KMS-11 (cell line): Measurements from ENCODE around the gene RPS6KA2.

Experiments used
- H2AFZ ChIP-seq: fragments of 200-600 bp; sonication (generic); 2 replicates; pipeline ENCODE4 v1.6.1; 2016; ENCODE audit warnings: antibody characterized with exemption, mixed run types, low read depth
- H3K27ac ChIP-seq: fragments of 200-600 bp; sonication (generic); 2 replicates; pipeline ENCODE4 v1.6.1; 2016; ENCODE audit warnings: mild to moderate bottlenecking, mixed run types
- H3K27me3 ChIP-seq: fragments of 200-600 bp; sonication (generic); 2 replicates; pipeline ENCODE4 v1.6.1; 2017; ENCODE audit warnings: mild to moderate bottlenecking, low read depth, mixed run types, moderate library complexity; ENCODE audit not compliant: insufficient read depth
- H3K36me3 ChIP-seq: fragments of 200-600 bp; sonication (generic); 2 replicates; pipeline ENCODE4 v1.6.1; 2017; ENCODE audit warnings: mild to moderate bottlenecking, mixed run types; ENCODE audit not compliant: insufficient read depth
- H3K4me1 ChIP-seq: fragments of 200-600 bp; sonication (generic); 2 replicates; pipeline ENCODE4 v1.6.1; 2016; ENCODE audit warnings: mild to moderate bottlenecking, low read depth, mixed run types; ENCODE audit not compliant: poor library complexity, severe bottlenecking
- H3K4me2 ChIP-seq: fragments of 200-600 bp; sonication (generic); 2 replicates; pipeline ENCODE4 v1.7.0; 2016; ENCODE audit warnings: mild to moderate bottlenecking, mixed run types
- H3K4me3 ChIP-seq: fragments of 200-600 bp; sonication (generic); IDR thresholded peaks from 2 replicates; pipeline ENCODE4 v1.6.1; 2017; ENCODE audit warnings: low read depth, low read length, mixed read lengths; ENCODE audit not compliant: insufficient read depth
- H3K79me2 ChIP-seq: fragments of 200-600 bp; sonication (generic); 2 replicates; pipeline ENCODE4 v1.6.1; 2016; ENCODE audit warnings: low read depth, mixed run types; ENCODE audit not compliant: insufficient read depth
- H3K9ac ChIP-seq: fragments of 200-600 bp; sonication (generic); 2 replicates; pipeline ENCODE4 v1.6.1; 2016; ENCODE audit warnings: mild to moderate bottlenecking, mixed run types
- H4K20me1 ChIP-seq: fragments of 200-600 bp; sonication (generic); 2 replicates; pipeline ENCODE4 v1.6.1; 2016; ENCODE audit warnings: mild to moderate bottlenecking, mixed run types; ENCODE audit not compliant: insufficient read depth
- CTCF ChIP-seq: fragments of 200-600 bp; sonication (generic); conservative IDR thresholded peaks from 2 replicates; pipeline ENCODE4 v1.6.1; 2017; ENCODE audit warnings: low read depth, mild to moderate bottlenecking, antibody characterized with exemption, low read length, moderate library complexity, mixed read lengths

The RPS6KA2 gene

GRCh38 chr6:166520905-166521834 lies 105.9 kb downstream of the RPS6KA2 start:
- H3K4me2 ChIP-seq, result no peak overlapping the region
- H3K79me2 ChIP-seq, result no peaks in the 10 kb centered on the region
- no peaks in the 10 kb centered on the region for H3K4me1 ChIP-seq
- H3K9ac ChIP-seq, result no peak overlapping the region
- no peak for TF ChIP-seq CTCF
- no peak overlapping the region for H3K27ac ChIP-seq
- H4K20me1 ChIP-seq, result no peaks in the 10 kb centered on the region
- no peaks in the 10 kb centered on the region for H3K36me3 ChIP-seq
- no peak overlapping the region for H2AFZ ChIP-seq
- no peak overlapping the region for H3K4me3 ChIP-seq
- no peaks in the 10 kb centered on the region for H3K27me3 ChIP-seq

- Histone ChIP-seq H3K4me3 (no peak overlapping the region), H3K4me2 (no peak overlapping the region), H3K27ac (no peak overlapping the region), H3K4me1 (no peaks in the 10 kb centered on the region), H3K79me2 (no peaks in the 10 kb centered on the region), H3K9ac (no peak overlapping the region), H3K27me3 (no peaks in the 10 kb centered on the region), H4K20me1 (no peaks in the 10 kb centered on the region), H2AFZ (no peak overlapping the region), H3K36me3 (no peaks in the 10 kb centered on the region)
- TF ChIP-seq CTCF, result no peak
Observed at GRCh38 chr6:166516251-166516884, 110.7 kb downstream of the RPS6KA2 start.

GRCh38 chr6:166515072-166515810 lies 111.8 kb downstream of the RPS6KA2 start:
- Histone ChIP-seq H3K27ac (no peak overlapping the region), H2AFZ (no peak overlapping the region), H3K4me3 (no peak overlapping the region), H3K9ac (no peak overlapping the region), H3K27me3 (no peaks in the 10 kb centered on the region), H3K4me2 (no peak overlapping the region), H3K4me1 (no peaks in the 10 kb centered on the region), H3K36me3 (no peaks in the 10 kb centered on the region), H4K20me1 (no peaks in the 10 kb centered on the region), H3K79me2 (no peaks in the 10 kb centered on the region)
- TF ChIP-seq CTCF, result no peak

- Histone ChIP-seq H3K9ac (no peak overlapping the region), H2AFZ (no peak overlapping the region), H3K27me3 (no peaks in the 10 kb centered on the region), H4K20me1 (no peaks in the 10 kb centered on the region), H3K4me1 (no peaks in the 10 kb centered on the region), H3K27ac (no peak overlapping the region), H3K4me2 (no peak overlapping the region), H3K4me3 (no peak overlapping the region), H3K36me3 (no peaks in the 10 kb centered on the region), H3K79me2 (no peaks in the 10 kb centered on the region)
- no peak for TF ChIP-seq CTCF
Observed at GRCh38 chr6:166514196-166514595, 112.9 kb downstream of the RPS6KA2 start.
